BJ (cell line): ENCODE data around the gene CD3E. TPM values are rescaled to one million over a fixed set of nuclear protein-coding genes. Genes with fewer than 3 reads are reported as not detected.

Experiments used
- CTCF ChIA-PET: fragments of 350-600 bp; formaldehyde crosslinking; extraction: SDS; loops from one replicate; lab custom pipeline; 2021; ENCODE audit warnings: antibody characterized with exemption, inconsistent platforms; lab: Yijun Ruan, JAX
- POLR2A ChIA-PET: fragments of 300-600 bp; sonication (Branson Sonifier 250); formaldehyde crosslinking; extraction: SDS; loops from one replicate; lab custom pipeline; 2021; ENCODE audit warnings: antibody characterized with exemption; lab: Charles Lee
- DNase-seq: peaks from one replicate; pipeline ENCODE4 v3.0.0-alpha.2; 2011; ENCODE audit warnings: low read depth
- H3K27me3 ChIP-seq: 2 replicates; pipeline ENCODE4 v1.6.0; 2011; ENCODE audit warnings: low read length; ENCODE audit not compliant: control insufficient read depth, insufficient read depth
- H3K36me3 ChIP-seq: 2 replicates; pipeline ENCODE4 v1.5.1; 2011; ENCODE audit warnings: low read length; ENCODE audit not compliant: control insufficient read depth, insufficient read depth
- H3K4me3 ChIP-seq: 2 replicates; pipeline ENCODE4 v1.5.1; 2011; ENCODE audit warnings: low read depth, mild to moderate bottlenecking, control low read depth, low read length
- CTCF ChIP-seq: IDR thresholded peaks from 2 replicates; pipeline ENCODE4 v1.5.1; 2011; ENCODE audit warnings: low read depth, mild to moderate bottlenecking, control low read depth, inconsistent platforms, low read length, moderate library complexity; ENCODE audit not compliant: insufficient read depth
- polyA plus RNA-seq: library from polyadenylated mRNA; depleted of rRNA; stranded (reverse); fragments of >200 nt; gene quantifications from 2 replicates; pipeline ENCODE4 v1.2.3, GENCODE V29; 2011

The CD3E gene
- polyA plus RNA-seq, 1 experiment: not detected

GRCh38 chr11:118289401-118289800 lies 15.1 kb upstream of the CD3E start:
- no peak for DNase-seq
- no peaks in the 10 kb centered on the region for H3K36me3 ChIP-seq
- ChIA-PET POLR2A (no interaction called here), CTCF (interaction anchor here (1.0 kb wide), 1 partner anchor 91 kb away, joined by 4 read pairs; no protein-coding TSS in a partner anchor)
- H3K27me3 ChIP-seq: no peaks in the 10 kb centered on the region; the same call in none of the 2 replicates
- no peak for TF ChIP-seq CTCF
- H3K4me3 ChIP-seq: no peak overlapping the region

GRCh38 chr11:118290923-118291322 lies 13.6 kb upstream of the CD3E start:
- H3K4me3 ChIP-seq: no peak overlapping the region
- peaks cover 2% of the 10 kb centered on the region for H3K27me3 ChIP-seq
- DNase-seq: no peak
- no peaks in the 10 kb centered on the region for H3K36me3 ChIP-seq
- ChIA-PET POLR2A (no interaction called here), CTCF (interaction anchor here (1.0 kb wide), 1 partner anchor 93 kb away, joined by 3 read pairs; no protein-coding TSS in a partner anchor)
- no peak for TF ChIP-seq CTCF

GRCh38 chr11:118291477-118292135 lies 12.9 kb upstream of the CD3E start:
- no peak for DNase-seq
- POLR2A ChIA-PET: no interaction called here

GRCh38 chr11:118294053-118294452 lies 10.5 kb upstream of the CD3E start:
- Histone ChIP-seq H3K36me3 (no peaks in the 10 kb centered on the region), H3K27me3 (peaks cover 3% of the 10 kb centered on the region), H3K4me3 (no peak overlapping the region)
- TF ChIP-seq CTCF: no peak
- ChIA-PET CTCF (no interaction called here), POLR2A (no interaction called here)
- DNase-seq: no peak

More at GRCh38 chr11:118291477-118292135, 12.9 kb upstream of the CD3E start:
- Histone ChIP-seq H3K36me3 (no peaks in the 10 kb centered on the region), H3K27me3 (peaks cover 3% of the 10 kb centered on the region), H3K4me3 (no peak overlapping the region)
- CTCF ChIA-PET: interaction anchor here (1.0 kb wide), 1 partner anchor 93 kb away, joined by 3 read pairs; no protein-coding TSS in a partner anchor
- no peak for TF ChIP-seq CTCF

GRCh38 chr11:118295199-118295598 lies 9.3 kb upstream of the CD3E start:
- POLR2A ChIA-PET: no interaction called here
- TF ChIP-seq CTCF: no peak
- DNase-seq: no peak
- Histone ChIP-seq H3K27me3 (peaks cover 8% of the 10 kb centered on the region), H3K36me3 (no peaks in the 10 kb centered on the region), H3K4me3 (no peak overlapping the region)
- CTCF ChIA-PET: interaction anchor here (0.7 to 1.7 kb wide), 9 partner anchors 7 to 97 kb away, joined by 3 to 8 read pairs (median 4); no protein-coding TSS in a partner anchor
